Right lobe of liver (tissue), 6 donors: ENCODE results near the gene SYT14. TPM values are rescaled to one million over a fixed set of nuclear protein-coding genes. Genes with fewer than 3 reads are reported as not detected.

Source experiments
- ATAC-seq, 4 donors: fragments of 200-7000 bp; cut with Tn5 transposase; one replicate each; pipeline ENCODE4 v1.9.1; 2020; ENCODE audit warnings: mild to moderate bottlenecking in 4 of 4, moderate library complexity in 4 of 4
- DNase-seq, 3 donors: peaks; one replicate each; pipeline ENCODE4 v3.0.0-alpha.2; 2020
- H3K27ac ChIP-seq, 3 donors: fragments of 200-600 bp; one replicate each; pipeline ENCODE4 v1.8.0; 2022
- H3K27me3 ChIP-seq, 2 donors: fragments of 200-600 bp; one replicate each; pipeline ENCODE4 v1.8.0; 2022
- H3K36me3 ChIP-seq, 4 donors: fragments of 200-600 bp; sonication (generic) in 1 of 4; one replicate each; pipeline versions ENCODE4 v1.5.1 to v1.8.0; 2017 to 2022; ENCODE audit warnings: control low read depth in 1 of 4
- H3K4me1 ChIP-seq, 4 donors: fragments of 200-600 bp; sonication (generic) in 1 of 4; one replicate each; pipeline versions ENCODE4 v1.5.1 to v1.8.0; 2017 to 2022; ENCODE audit warnings: control low read depth in 1 of 4
- H3K4me3 ChIP-seq, 3 donors: fragments of 200-600 bp; one replicate each; pipeline ENCODE4 v1.8.0; 2022
- H3K9me3 ChIP-seq, 4 donors: fragments of 200-600 bp; sonication (generic) in 1 of 4; one replicate each; pipeline versions ENCODE4 v1.5.1 to v1.8.0; 2017 to 2022; ENCODE audit warnings: control low read depth in 1 of 4
- POLR2A ChIP-seq: fragments of 450-650 bp; IDR thresholded peaks from one replicate; pipeline ENCODE4 v1.6.1; 2017; ENCODE audit warnings: antibody characterized with exemption, mild to moderate bottlenecking
- WGBS: methylation state at CpG from one replicate; pipeline ENCODE4 v1.1.6; 2018; ENCODE audit warnings: low coverage, low lambda C conversion rate; ENCODE audit not compliant: insufficient coverage; ENCODE audit errors: missing lambda C conversion rate; 5-methylcytosine and 5-hydroxymethylcytosine counted together
- intact Hi-C, 2 donors: fragments of 100-400 bp; cut with DNase I; formaldehyde crosslinking; loops; one replicate each; pipeline versions ENCODE4 v1.11.2 to v1.14.1; 2022
- total RNA-seq, 6 experiments: library from RNA; depleted of rRNA in 2 of 6; stranded (reverse); fragments of >200 nt in 2 of 6; fragmentation: NEBNext Ultra II Directional in 3 of 6; extraction: Animal tissue kit (Norgen Biotek cat#: 25700) in 3 of 6; gene quantifications; one replicate each; pipeline versions ENCODE4 v1.1.0 to v1.2.4, GENCODE V29; 2016 to 2023
- TF ChIP-seq, protein P1 (sequence below), 4 donors: fragments of 200-600 bp in 3 of 4; fragments of 450-650 bp in 1 of 4; IDR thresholded peaks; one replicate each; pipeline versions ENCODE4 v1.5.1 to v1.8.0; 2016 to 2022; ENCODE audit warnings: antibody characterized with exemption in 4 of 4, mild to moderate bottlenecking in 2 of 4
- donor health status: DM: no; HTN: yes; CAD: no.
- donor health status: DM: no; HTN: no; CAD: no.
- donor health status: DM: no; HTN: no; CAD: no.
- donor health status: DM: no; HTN: yes; CAD: no.
- donor health status: DM: no; HTN: yes; CAD: no.

The SYT14 gene
- total RNA-seq, 6 experiments from 2014 or later, result not detected

DNA sequence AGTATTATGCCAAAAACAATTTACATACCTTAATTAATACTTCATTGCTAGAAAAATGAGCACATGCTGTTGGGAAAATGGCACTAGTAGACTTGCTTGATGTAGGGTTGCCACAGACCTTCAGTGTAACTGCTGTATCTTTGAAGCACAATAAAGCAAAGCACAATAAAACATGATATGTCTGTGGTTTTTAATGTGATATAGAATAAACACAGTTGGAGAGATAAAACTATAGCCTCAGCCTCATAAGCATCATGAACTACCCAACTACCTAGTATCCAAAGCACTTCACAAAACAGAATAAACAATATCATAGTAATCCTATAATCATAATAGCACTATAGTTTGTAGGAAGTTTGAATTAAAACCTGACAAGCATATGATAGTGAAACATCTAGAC, 143.5 kb downstream of the SYT14 start:
- Histone ChIP-seq H3K27me3 (no peaks in the 10 kb centered on the region), H3K36me3 (no peaks in the 10 kb centered on the region), H3K9me3 (no peaks in the 10 kb centered on the region), H3K4me3 (no peak overlapping the region), H3K4me1 (no peaks in the 10 kb centered on the region), H3K27ac (no peak overlapping the region)
- ATAC-seq (no peak), DNase-seq (no peak)
- intact Hi-C loops, result no loop called here
- TF ChIP-seq, protein P1, sequence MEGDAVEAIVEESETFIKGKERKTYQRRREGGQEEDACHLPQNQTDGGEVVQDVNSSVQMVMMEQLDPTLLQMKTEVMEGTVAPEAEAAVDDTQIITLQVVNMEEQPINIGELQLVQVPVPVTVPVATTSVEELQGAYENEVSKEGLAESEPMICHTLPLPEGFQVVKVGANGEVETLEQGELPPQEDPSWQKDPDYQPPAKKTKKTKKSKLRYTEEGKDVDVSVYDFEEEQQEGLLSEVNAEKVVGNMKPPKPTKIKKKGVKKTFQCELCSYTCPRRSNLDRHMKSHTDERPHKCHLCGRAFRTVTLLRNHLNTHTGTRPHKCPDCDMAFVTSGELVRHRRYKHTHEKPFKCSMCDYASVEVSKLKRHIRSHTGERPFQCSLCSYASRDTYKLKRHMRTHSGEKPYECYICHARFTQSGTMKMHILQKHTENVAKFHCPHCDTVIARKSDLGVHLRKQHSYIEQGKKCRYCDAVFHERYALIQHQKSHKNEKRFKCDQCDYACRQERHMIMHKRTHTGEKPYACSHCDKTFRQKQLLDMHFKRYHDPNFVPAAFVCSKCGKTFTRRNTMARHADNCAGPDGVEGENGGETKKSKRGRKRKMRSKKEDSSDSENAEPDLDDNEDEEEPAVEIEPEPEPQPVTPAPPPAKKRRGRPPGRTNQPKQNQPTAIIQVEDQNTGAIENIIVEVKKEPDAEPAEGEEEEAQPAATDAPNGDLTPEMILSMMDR (IDR thresholded peaks at IDR 0.05), result no peak

DNA sequence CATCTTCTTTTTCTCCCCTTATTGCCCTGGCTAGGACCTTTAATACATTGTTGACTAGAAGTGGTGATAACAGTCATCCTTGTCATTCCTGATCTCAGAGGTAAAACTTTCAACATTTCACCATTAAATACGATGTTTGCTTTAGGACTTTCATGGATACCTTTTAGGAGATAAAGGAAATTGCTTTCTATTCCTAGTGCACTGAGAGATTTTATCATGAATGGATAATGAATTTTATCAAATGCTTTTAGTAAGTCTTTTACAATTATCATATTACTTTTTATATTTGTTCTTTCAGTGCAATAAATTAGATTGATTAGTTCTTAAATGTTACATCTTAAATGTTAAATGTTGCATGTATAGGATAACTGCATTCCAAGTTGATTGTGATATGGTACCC, 147.3 kb downstream of the SYT14 start:
- Histone ChIP-seq H3K9me3 (no peaks in the 10 kb centered on the region), H3K27ac (no peak overlapping the region), H3K4me1 (no peaks in the 10 kb centered on the region), H3K4me3 (no peak overlapping the region), H3K27me3 (no peaks in the 10 kb centered on the region), H3K36me3 (no peaks in the 10 kb centered on the region)
- DNase-seq (no peak), ATAC-seq (no peak)
- intact Hi-C loops, result no loop called here
- WGBS, result 19% methylated on average over 1 of the region's 1 CpG
- TF ChIP-seq, protein P1 (IDR thresholded peaks at IDR 0.05), result no peak
- TF ChIP-seq POLR2A, result no peak

DNA sequence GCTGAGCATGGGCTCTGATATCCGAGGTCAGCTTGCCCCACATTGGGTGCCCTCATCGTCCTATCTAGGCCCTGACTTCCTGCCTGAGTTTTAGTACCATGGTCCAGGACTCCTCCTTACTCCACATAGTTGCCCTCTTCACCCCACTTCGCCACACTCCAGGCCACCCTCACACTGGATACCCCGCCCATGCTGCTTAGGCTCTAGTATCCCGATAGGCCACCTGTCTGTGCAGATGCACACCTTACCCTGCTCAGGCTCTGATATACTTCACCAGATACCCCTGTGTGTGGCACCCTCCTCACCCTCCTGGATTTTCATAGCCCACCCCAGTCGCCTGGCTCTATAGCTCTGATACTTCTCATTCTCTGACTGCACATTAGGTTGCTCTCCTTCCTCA, 149.0 kb downstream of the SYT14 start:
- WGBS, result 68% methylated on average over 6 of the region's 6 CpGs

DNA sequence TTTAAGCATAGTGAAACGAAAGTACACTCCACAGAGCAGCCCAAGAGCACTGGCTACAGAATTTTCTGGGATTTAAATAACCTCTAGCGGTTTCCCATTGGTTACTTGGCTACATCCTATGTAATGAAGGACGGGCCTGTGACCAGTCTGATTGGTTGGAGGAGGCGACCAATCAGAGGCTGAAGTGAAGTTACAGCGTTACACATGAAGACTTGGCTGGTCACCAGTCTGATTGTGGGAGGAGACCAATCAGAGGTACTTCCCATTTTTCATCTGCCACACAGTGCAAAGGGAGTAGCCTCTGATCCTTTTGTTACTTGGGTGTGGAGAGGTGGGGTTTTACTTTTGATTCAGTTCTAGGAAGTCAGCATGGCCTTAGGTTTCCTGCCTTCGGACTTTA, 151.8 kb downstream of the SYT14 start:
- Histone ChIP-seq H3K27ac (no peak overlapping the region), H3K36me3 (no peaks in the 10 kb centered on the region), H3K4me1 (no peaks in the 10 kb centered on the region), H3K9me3 (no peaks in the 10 kb centered on the region), H3K27me3 (no peaks in the 10 kb centered on the region), H3K4me3 (no peak overlapping the region)
- ATAC-seq (no peak), DNase-seq (no peak)
- TF ChIP-seq, protein P1 (IDR thresholded peaks at IDR 0.05), result no peak
- TF ChIP-seq POLR2A, result no peak
- intact Hi-C loops, result no loop called here
- whole genome bisulfite sequencing, result 54% methylated on average over 2 of the region's 6 CpGs

More for the DNA sequence above, 149.0 kb downstream of the SYT14 start:
- ATAC-seq (no peak), DNase-seq (no peak)
- Histone ChIP-seq H3K36me3 (no peaks in the 10 kb centered on the region), H3K4me3 (no peak overlapping the region), H3K9me3 (no peaks in the 10 kb centered on the region), H3K27ac (no peak overlapping the region), H3K27me3 (no peaks in the 10 kb centered on the region), H3K4me1 (no peaks in the 10 kb centered on the region)
- no peak for TF ChIP-seq POLR2A
- TF ChIP-seq, protein P1 (IDR thresholded peaks at IDR 0.05), result no peak
- intact Hi-C loops, result no loop called here

DNA sequence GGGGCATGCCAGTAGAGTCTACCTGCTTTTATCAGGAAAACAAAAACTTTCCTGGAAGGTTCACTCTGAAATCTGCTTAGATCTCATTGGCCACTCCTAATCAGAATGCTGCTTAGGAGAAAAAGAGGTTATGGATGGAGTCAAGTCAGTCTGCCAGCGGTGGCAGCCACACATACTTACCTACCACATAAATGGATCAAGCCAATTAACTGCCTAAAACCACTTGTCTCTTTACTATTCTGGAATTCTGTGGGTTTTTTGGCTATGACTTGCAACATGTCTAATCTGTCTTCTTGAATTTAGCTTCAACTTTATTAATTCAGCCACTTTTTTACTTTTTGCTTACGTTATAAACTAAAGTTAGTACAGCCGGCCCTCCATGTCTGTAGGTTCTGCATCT, 154.3 kb downstream of the SYT14 start:
- Histone ChIP-seq H3K36me3 (no peaks in the 10 kb centered on the region), H3K4me1 (no peaks in the 10 kb centered on the region), H3K27ac (no peak overlapping the region), H3K4me3 (no peak overlapping the region), H3K9me3 (no peaks in the 10 kb centered on the region), H3K27me3 (no peaks in the 10 kb centered on the region)
- intact Hi-C loops, result no loop called here
- DNase-seq (no peak), ATAC-seq (no peak)
- TF ChIP-seq POLR2A, result no peak
- TF ChIP-seq, protein P1 (IDR thresholded peaks at IDR 0.05), result no peak
- 65% methylated on average over 3 of the region's 3 CpGs for WGBS
